Measurements from ENCODE around the gene ANKRD33.

- TF ChIP-seq POLR2A (IDR thresholded peaks at IDR 0.05; ENCODE audit: low read length), result no peak
- no peak for TF ChIP-seq GATA1 (IDR thresholded peaks at IDR 0.05; ENCODE audit: low read depth, low read length)
These were observed 9.3 kb downstream of the ANKRD33 start for GRCh38 chr12:51897181-51897580.

Measured in erythroblast (primary cell).